Esophagus muscularis mucosa (tissue), 4 donors: ENCODE results near the gene AACS. TPM values are rescaled to one million over a fixed set of nuclear protein-coding genes. Genes with fewer than 3 reads are reported as not detected.
"Not testable (repeated sequence)": the region's sequence is repeated elsewhere in the genome, so short reads cannot be mapped to it uniquely, and the experiment has no call there.

ENCODE experiments used
- DNase-seq: peaks from one replicate; pipeline ENCODE4 v3.0.0-alpha.2; 2017; ENCODE audit errors: extremely low spot score
- H3K27ac ChIP-seq, 4 donors: fragments of 200-600 bp; sonication (generic); replicated peaks in 1 of 4; 1 replicate in 3 of 4; 2 replicates in 1 of 4; pipeline ENCODE4 v1.5.1; 2016 to 2019; ENCODE audit warnings: mild to moderate bottlenecking in 1 of 4
- H3K27me3 ChIP-seq, 4 donors: fragments of 200-600 bp; sonication (generic); one replicate each; pipeline versions ENCODE4 v1.5.1 to v1.6.0; 2016 to 2019
- H3K36me3 ChIP-seq, 4 donors: fragments of 200-600 bp; sonication (generic); one replicate each; pipeline ENCODE4 v1.5.1; 2016 to 2019
- H3K4me1 ChIP-seq, 4 donors: fragments of 200-600 bp; sonication (generic); one replicate each; pipeline ENCODE4 v1.5.1; 2016 to 2019
- H3K4me3 ChIP-seq, 4 donors: fragments of 200-600 bp; sonication (generic); 1 replicate in 2 of 4; 2 replicates in 2 of 4; pipeline ENCODE4 v1.5.1; 2016 to 2019; ENCODE audit warnings: mild to moderate bottlenecking in 4 of 4, moderate library complexity in 1 of 4
- H3K9me3 ChIP-seq, 4 donors: fragments of 200-600 bp; sonication (generic); 1 replicate in 3 of 4; 2 replicates in 1 of 4; pipeline ENCODE4 v1.5.1; 2016 to 2019
- CTCF ChIP-seq, 3 experiments: fragments of 200-600 bp in 2 of 3; fragments of 450-650 bp in 1 of 3; sonication (generic) in 2 of 3; IDR thresholded peaks; one replicate each; pipeline ENCODE4 v1.5.1; 2017 to 2019; ENCODE audit warnings: antibody characterized with exemption in 3 of 3, mild to moderate bottlenecking in 2 of 3, moderate library complexity in 1 of 3
- EP300 ChIP-seq: sonication (generic); formaldehyde crosslinking; IDR thresholded peaks from one replicate; pipeline ENCODE4 v1.6.1; 2017; ENCODE audit warnings: antibody characterized with exemption
- POLR2A ChIP-seq: fragments of 450-650 bp; IDR thresholded peaks from one replicate; pipeline ENCODE4 v1.6.1; 2017; ENCODE audit warnings: antibody characterized with exemption, moderate library complexity, mild to moderate bottlenecking, low read depth
- POLR2AphosphoS5 ChIP-seq, 2 donors: sonication (generic); formaldehyde crosslinking; IDR thresholded peaks; one replicate each; pipeline ENCODE4 v1.6.1; 2017; ENCODE audit warnings: antibody characterized with exemption in 2 of 2
- WGBS: methylation state at CpG from one replicate; pipeline ENCODE4 v1.1.5; 2018; 5-methylcytosine and 5-hydroxymethylcytosine counted together
- intact Hi-C: fragments of 100-400 bp; cut with DNase I; formaldehyde crosslinking; loops from one replicate; pipeline ENCODE4 v1.15.1; 2023
- total RNA-seq, 4 donors: library from RNA; depleted of rRNA; stranded (reverse); fragments of >200 nt; gene quantifications; one replicate each; pipeline versions ENCODE4 v1.1.0 to v1.2.1, GENCODE V29; 2016

The AACS gene
- total RNA-seq, 4 donors from 2014 or later, result 10.2 to 16.7 (median 13.9) TPM

GRCh38 chr12:125070112-125070511 lies 4.9 kb downstream of the AACS start:
- H3K36me3 ChIP-seq, result peaks cover 0 to 44% (median 4%) of the 10 kb centered on the region in 4 donors
- TF ChIP-seq POLR2A, result no peak
- no peak for TF ChIP-seq CTCF (IDR thresholded peaks at IDR 0.05)
- no peak for TF ChIP-seq EP300
- TF ChIP-seq POLR2AphosphoS5 (IDR thresholded peaks at IDR 0.05), result no peak
- H3K4me3 ChIP-seq, result no peak overlapping the region
- WGBS, result 81% methylated on average over 6 of the region's 6 CpGs
- H3K9me3 ChIP-seq, result no peaks in the 10 kb centered on the region
- H3K27ac ChIP-seq, result no peak overlapping the region
- H3K4me1 ChIP-seq, result peaks cover 14 to 27% (median 18%) of the 10 kb centered on the region in 4 donors
- H3K27me3 ChIP-seq, result no peaks in the 10 kb centered on the region
- DNase-seq, result no peak
- intact Hi-C loops, result no loop called here

DNA sequence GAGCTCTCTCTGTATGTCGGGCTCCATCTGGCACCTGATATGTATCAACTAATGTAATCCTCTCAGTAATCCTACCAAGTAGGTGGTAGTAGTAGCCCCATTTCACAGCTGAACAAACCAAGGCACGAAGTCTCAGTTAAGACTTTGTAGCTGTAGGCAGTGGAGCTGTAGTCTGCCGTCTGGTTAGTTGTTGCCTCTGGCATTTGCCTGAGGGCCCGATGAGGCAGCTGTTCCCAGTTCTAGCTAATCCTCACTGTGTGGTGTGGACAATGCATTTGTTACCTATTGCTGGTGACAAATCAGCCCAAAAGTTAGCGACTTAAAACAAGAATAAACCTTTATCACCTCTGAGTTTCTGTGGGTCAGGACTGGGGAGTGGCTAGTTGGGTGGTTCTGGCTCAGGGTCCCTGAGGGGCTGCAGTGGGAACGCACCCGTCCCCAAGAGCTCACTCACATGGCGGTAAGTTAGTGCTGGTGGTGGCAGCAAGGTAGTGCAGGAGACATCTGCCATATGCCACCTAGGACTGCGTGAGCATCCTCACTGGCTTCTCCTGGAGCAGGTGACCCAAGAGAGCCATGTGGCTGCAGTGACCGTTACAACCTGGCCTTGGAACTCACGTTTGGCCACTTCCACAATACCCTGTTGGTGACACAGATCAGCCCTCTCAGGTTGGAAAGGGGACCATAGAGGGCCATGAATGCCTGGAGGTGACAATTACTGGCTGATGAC lies 5.6 kb downstream of the AACS start:
- no peak for DNase-seq
- intact Hi-C loops, result no loop called here
- H3K36me3 ChIP-seq, result peaks cover under 1 to 51% (median 6%) of the 10 kb centered on the region in 4 donors
- no peak overlapping the region for H3K27ac ChIP-seq
- H3K4me3 ChIP-seq, result no peak overlapping the region
- peaks cover 10 to 23% (median 15%) of the 10 kb centered on the region in 4 donors for H3K4me1 ChIP-seq
- TF ChIP-seq POLR2AphosphoS5 (IDR thresholded peaks at IDR 0.05), result no peak
- no peak for TF ChIP-seq EP300
- no peak for TF ChIP-seq CTCF (IDR thresholded peaks at IDR 0.05)
- TF ChIP-seq POLR2A, result no peak
- H3K27me3 ChIP-seq, result no peaks in the 10 kb centered on the region
- no peaks in the 10 kb centered on the region for H3K9me3 ChIP-seq
- 92% methylated on average over 8 of the region's 11 CpGs for WGBS

- no peak for DNase-seq
- no peaks in the 10 kb centered on the region for H3K9me3 ChIP-seq
- H3K4me1 ChIP-seq, result peaks cover 7 to 17% (median 9%) of the 10 kb centered on the region in 4 donors
- WGBS, result 94% methylated on average over 12 of the region's 12 CpGs
- no peak overlapping the region for H3K27ac ChIP-seq
- H3K4me3 ChIP-seq, result no peak overlapping the region
- peaks cover 7 to 57% (median 12%) of the 10 kb centered on the region in 4 donors for H3K36me3 ChIP-seq
- intact Hi-C loops, result no loop called here
- no peak for TF ChIP-seq CTCF (IDR thresholded peaks at IDR 0.05)
- TF ChIP-seq POLR2AphosphoS5 (IDR thresholded peaks at IDR 0.05), result no peak
- no peak for TF ChIP-seq EP300
- TF ChIP-seq POLR2A, result no peak
- no peaks in the 10 kb centered on the region for H3K27me3 ChIP-seq
These were observed 6.2 kb downstream of the AACS start for GRCh38 chr12:125071456-125071855.

DNA sequence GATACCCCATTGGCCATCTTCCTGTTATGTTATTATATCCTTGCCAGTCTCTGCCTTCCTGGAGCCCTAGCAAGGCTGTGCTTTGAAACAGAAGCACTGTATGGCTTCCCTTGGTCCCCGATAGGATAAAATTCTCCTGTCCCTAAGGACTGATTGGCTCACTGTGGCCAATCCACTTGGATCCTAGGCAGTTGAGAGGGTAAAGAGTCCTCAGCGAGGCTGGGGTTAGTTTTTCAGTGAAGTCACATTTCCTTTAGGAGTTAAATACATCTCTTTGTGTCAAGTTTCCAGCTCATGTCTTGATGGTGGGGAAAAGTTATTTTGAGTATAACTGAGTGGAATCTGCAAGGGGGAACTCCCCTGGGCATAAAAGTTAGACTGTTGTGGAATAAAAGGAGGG lies 7.3 kb downstream of the AACS start:
- intact Hi-C loops, result no loop called here
- TF ChIP-seq EP300, result no peak
- TF ChIP-seq CTCF (IDR thresholded peaks at IDR 0.05), result no peak
- TF ChIP-seq POLR2A, result no peak
- no peak for TF ChIP-seq POLR2AphosphoS5 (IDR thresholded peaks at IDR 0.05)
- 89% methylated on average over 2 of the region's 2 CpGs for WGBS
- Histone ChIP-seq H3K36me3 (peaks cover 14 to 68% (median 19%) of the 10 kb centered on the region in 4 donors), H3K27me3 (no peaks in the 10 kb centered on the region), H3K27ac (no peak overlapping the region), H3K4me3 (no peak overlapping the region), H3K4me1 (peaks cover 0 to 8% (median 4%) of the 10 kb centered on the region in 4 donors), H3K9me3 (no peaks in the 10 kb centered on the region)
- DNase-seq, result no peak

GRCh38 chr12:125074294-125074693 lies 9.1 kb downstream of the AACS start:
- H3K9me3 ChIP-seq, DNase-seq, intact Hi-C loops, H3K4me1 ChIP-seq, H3K27me3 ChIP-seq, H3K4me3 ChIP-seq, H3K27ac ChIP-seq: not testable (repeated sequence)
- WGBS, result 77% methylated on average over 2 of the region's 2 CpGs
- H3K36me3 ChIP-seq, result peaks cover 19 to 77% (median 33%) of the 10 kb centered on the region in 4 donors
